SK-N-SH (cell line): Measurements from ENCODE around the gene ANO3. TPM values are rescaled to one million over a fixed set of nuclear protein-coding genes. Genes with fewer than 3 reads are reported as not detected.

Experiments used
- CTCF ChIA-PET: fragments of 300-600, 350-600 bp; formaldehyde crosslinking; extraction: SDS; loops from one replicate; lab custom pipeline; 2021; lab: Yijun Ruan, JAX
- POLR2A ChIA-PET: fragments of 350-600 bp; sonication (Branson Sonifier 250); formaldehyde crosslinking; extraction: SDS; loops from one replicate; lab custom pipeline; 2020; ENCODE audit warnings: antibody characterized with exemption, inconsistent platforms; lab: Yijun Ruan, JAX
- DNase-seq: peaks from one replicate; pipeline ENCODE4 v3.0.0; 2012
- H2AFZ ChIP-seq: fragments of 200-600 bp; sonication (generic); 2 replicates; pipeline ENCODE4 v1.8.1; 2016; ENCODE audit warnings: antibody characterized with exemption, mild to moderate bottlenecking, low read depth
- H3F3A ChIP-seq: fragments of 200-600 bp; sonication (generic); replicated peaks from 2 replicates; pipeline ENCODE3; 2016; ENCODE audit warnings: antibody characterized with exemption, mild to moderate bottlenecking; ENCODE audit not compliant: insufficient read depth
- H3K27ac ChIP-seq, 2 experiments: fragments of 200-500 bp in 1 of 2; fragments of 200-600 bp in 1 of 2; sonication (Bioruptor generic) in 1 of 2; sonication (generic), shearing (Covaris generic) in 1 of 2; 2 replicates each; pipeline versions ENCODE4 v1.5.1 to v1.6.1; 2014 to 2016; ENCODE audit warnings: low read depth in 2 of 2, inconsistent platforms in 1 of 2, low read length in 1 of 2, mild to moderate bottlenecking in 1 of 2, mixed read lengths in 1 of 2
- H3K27me3 ChIP-seq: fragments of 200-600 bp; sonication (generic), shearing (Covaris generic); 2 replicates; pipeline ENCODE4 v1.6.1; 2016; ENCODE audit warnings: mixed run types; ENCODE audit not compliant: insufficient read depth
- H3K36me3 ChIP-seq, 2 experiments: fragments of 200-500 bp in 1 of 2; fragments of 200-600 bp in 1 of 2; sonication (Bioruptor generic) in 1 of 2; sonication (generic) in 1 of 2; replicated peaks in 1 of 2; 2 replicates each; pipeline versions ENCODE3 to v1.5.1; 2014 to 2016; ENCODE audit warnings: low read length in 1 of 2, mild to moderate bottlenecking in 1 of 2; ENCODE audit not compliant: insufficient read depth in 2 of 2, control insufficient read depth in 1 of 2
- H3K4me1 ChIP-seq, 2 experiments: fragments of 200-500 bp in 1 of 2; fragments of 200-600 bp in 1 of 2; sonication (Bioruptor generic) in 1 of 2; sonication (generic), shearing (Covaris generic) in 1 of 2; 2 replicates each; pipeline versions ENCODE4 v1.5.1 to v1.6.1; 2014 to 2016; ENCODE audit warnings: low read depth in 1 of 2, low read length in 1 of 2, mixed run types in 1 of 2; ENCODE audit not compliant: insufficient read depth in 2 of 2, control insufficient read depth in 1 of 2
- H3K4me2 ChIP-seq: fragments of 200-600 bp; sonication (generic), shearing (Covaris generic); 2 replicates; pipeline ENCODE4 v1.6.1; 2017; ENCODE audit warnings: mixed run types
- H3K4me3 ChIP-seq, 2 experiments: fragments of 200-500 bp in 1 of 2; fragments of 200-600 bp in 1 of 2; sonication (Bioruptor generic) in 1 of 2; sonication (generic), shearing (Covaris generic) in 1 of 2; 2 replicates each; pipeline versions ENCODE4 v1.5.1 to v1.8.1; 2014 to 2016; ENCODE audit warnings: low read depth in 2 of 2, inconsistent platforms in 1 of 2, low read length in 1 of 2, mild to moderate bottlenecking in 1 of 2, mixed read lengths in 1 of 2, moderate library complexity in 1 of 2
- H3K79me2 ChIP-seq: fragments of 200-600 bp; sonication (generic); 2 replicates; pipeline ENCODE4 v1.8.1; 2017; ENCODE audit warnings: mild to moderate bottlenecking; ENCODE audit not compliant: insufficient read depth
- H3K9ac ChIP-seq: fragments of 200-600 bp; sonication (generic); 2 replicates; pipeline ENCODE4 v1.6.1; 2017; ENCODE audit warnings: mixed run types
- H3K9me2 ChIP-seq: fragments of 200-600 bp; sonication (generic); 2 replicates; pipeline ENCODE4 v1.6.1; 2017; ENCODE audit warnings: mixed run types
- H3K9me3 ChIP-seq: fragments of 200-600 bp; sonication (generic); 2 replicates; pipeline ENCODE4 v1.6.1; 2017; ENCODE audit warnings: mixed run types, mild to moderate bottlenecking, moderate library complexity
- H4K20me1 ChIP-seq: fragments of 200-600 bp; sonication (generic); 2 replicates; pipeline ENCODE4 v1.6.1; 2017; ENCODE audit warnings: mild to moderate bottlenecking, mixed run types; ENCODE audit not compliant: insufficient read depth
- CTCF ChIP-seq: fragments of 200-600 bp; sonication (generic); IDR thresholded peaks from 2 replicates; pipeline ENCODE4 v1.6.1; 2017; ENCODE audit warnings: antibody characterized with exemption, mild to moderate bottlenecking, moderate library complexity
- EZH2phosphoT487 ChIP-seq: fragments of 200-600 bp; sonication (generic); IDR thresholded peaks from 2 replicates; pipeline ENCODE4 v1.6.1; 2017; ENCODE audit warnings: low read depth, mixed run types, mild to moderate bottlenecking, antibody characterized with exemption, moderate library complexity, borderline replicate concordance
- FOXJ3 ChIP-seq: sonication (generic); formaldehyde crosslinking; IDR thresholded peaks from 2 replicates; pipeline ENCODE4 v1.5.1; 2020; ENCODE audit warnings: mild to moderate bottlenecking, missing genetic modification reagents
- FOXM1 ChIP-seq: IDR thresholded peaks from 2 replicates; pipeline ENCODE4 v1.4.0; 2012; ENCODE audit warnings: low read depth, mild to moderate bottlenecking
- GABPA ChIP-seq: IDR thresholded peaks from 2 replicates; pipeline ENCODE4 v1.4.0; 2012; ENCODE audit warnings: low read depth, mild to moderate bottlenecking
- GATA2 ChIP-seq: sonication (generic); formaldehyde crosslinking; IDR thresholded peaks from 2 replicates; pipeline ENCODE4 v1.5.0; 2020; ENCODE audit warnings: mild to moderate bottlenecking, missing genetic modification reagents
- JUND ChIP-seq: IDR thresholded peaks from 2 replicates; pipeline ENCODE4 v1.4.0; 2012
- MEF2A ChIP-seq: IDR thresholded peaks from 2 replicates; pipeline ENCODE4 v1.4.0; 2012; ENCODE audit warnings: low read depth, borderline replicate concordance
- MXI1 ChIP-seq: IDR thresholded peaks from 2 replicates; pipeline ENCODE4 v1.6.1; 2012; ENCODE audit warnings: mild to moderate bottlenecking, low read depth, low read length, improper control_type of control experiment
- NRF1 ChIP-seq: IDR thresholded peaks from 2 replicates; pipeline ENCODE4 v1.6.1; 2012; ENCODE audit warnings: low read depth, mild to moderate bottlenecking, low read length
- POLR2AphosphoS5 ChIP-seq: IDR thresholded peaks from 2 replicates; pipeline ENCODE4 v1.6.1; 2012; ENCODE audit warnings: low read depth, low read length
- RAD21 ChIP-seq: IDR thresholded peaks from 2 replicates; pipeline ENCODE4 v1.6.1; 2012; ENCODE audit warnings: mild to moderate bottlenecking, low read length
- RCOR1 ChIP-seq: fragments of 150-350 bp; IDR thresholded peaks from 2 replicates; pipeline ENCODE4 v1.6.1; 2017; ENCODE audit warnings: antibody characterized with exemption, low read length
- RFX5 ChIP-seq: IDR thresholded peaks from 2 replicates; pipeline ENCODE4 v1.6.1; 2012; ENCODE audit warnings: mild to moderate bottlenecking, improper control_type of control experiment, low read length
- TAF1 ChIP-seq: IDR thresholded peaks from 2 replicates; pipeline ENCODE4 v1.6.1; 2012; ENCODE audit warnings: low read depth, mild to moderate bottlenecking, low read length, moderate library complexity, borderline replicate concordance
- TEAD4 ChIP-seq: IDR thresholded peaks from 2 replicates; pipeline ENCODE4 v1.4.0; 2012; ENCODE audit warnings: mild to moderate bottlenecking, borderline replicate concordance; ENCODE audit not compliant: insufficient read depth
- ZBTB33 ChIP-seq: IDR thresholded peaks from 2 replicates; pipeline ENCODE4 v1.4.0; 2012; ENCODE audit warnings: low read depth, borderline replicate concordance
- polyA plus RNA-seq, 3 experiments: library from polyadenylated mRNA; depleted of rRNA; stranded (reverse); fragments of >200 nt; gene quantifications; 2 replicates each; pipeline ENCODE4 v1.2.3, GENCODE V29; 2012
- TF ChIP-seq, protein P1 (sequence below): IDR thresholded peaks from 2 replicates; pipeline ENCODE4 v1.4.0; 2012; ENCODE audit warnings: low read depth, borderline replicate concordance
- TF ChIP-seq, protein P2 (sequence below): fragments of 150-350 bp; IDR thresholded peaks from 2 replicates; pipeline ENCODE4 v1.6.1; 2017; ENCODE audit warnings: antibody characterized with exemption, low read length, low read depth, borderline replicate concordance

ANO3 gene
- polyA plus RNA-seq, 1 of the 3 experiments (the other 2 are of a cell fraction), result 0.13 TPM

DNA sequence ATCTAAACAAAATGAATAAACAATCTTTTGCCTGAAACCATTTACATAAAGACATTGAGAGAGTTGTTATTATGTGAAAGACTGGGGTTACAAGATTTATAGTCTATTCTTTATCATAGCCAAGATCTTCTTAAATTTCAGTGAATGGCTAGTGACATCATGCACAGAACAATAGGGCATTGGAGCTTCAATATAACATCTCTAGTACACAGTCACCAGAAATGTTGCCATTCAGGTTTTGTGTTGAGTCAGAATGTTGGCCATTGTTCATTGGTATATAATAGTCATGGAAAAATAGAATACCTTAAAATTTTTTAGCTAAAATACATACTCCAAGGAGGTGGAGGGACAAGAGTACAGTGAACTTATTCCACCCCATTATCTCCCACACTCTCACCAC, 345.6 kb downstream of the ANO3 start:
- Histone ChIP-seq H3K9me2 (no peaks in the 10 kb centered on the region), H3K4me3 (no peak overlapping the region), H3K36me3 (no peaks in the 10 kb centered on the region), H2AFZ (no peak overlapping the region), H4K20me1 (no peaks in the 10 kb centered on the region), H3K4me1 (no peaks in the 10 kb centered on the region), H3K9me3 (no peaks in the 10 kb centered on the region), H3K9ac (no peak overlapping the region), H3F3A (no peaks in the 10 kb centered on the region), H3K4me2 (no peak overlapping the region), H3K27ac (no peak overlapping the region), H3K79me2 (no peaks in the 10 kb centered on the region), H3K27me3 (no peaks in the 10 kb centered on the region)
- TF ChIP-seq ZBTB33 (no peak), TEAD4 (no peak), RAD21 (no peak), GABPA (no peak), RCOR1 (no peak), POLR2AphosphoS5 (no peak), FOXM1 (no peak), MEF2A (no peak), MXI1 (no peak), NRF1 (no peak), FOXJ3 (CRISPR knock-in tag) (no peak), JUND (no peak), TAF1 (no peak), GATA2 (CRISPR knock-in tag) (no peak), CTCF (no peak), EZH2phosphoT487 (no peak), RFX5 (no peak)
- TF ChIP-seq, protein P1, sequence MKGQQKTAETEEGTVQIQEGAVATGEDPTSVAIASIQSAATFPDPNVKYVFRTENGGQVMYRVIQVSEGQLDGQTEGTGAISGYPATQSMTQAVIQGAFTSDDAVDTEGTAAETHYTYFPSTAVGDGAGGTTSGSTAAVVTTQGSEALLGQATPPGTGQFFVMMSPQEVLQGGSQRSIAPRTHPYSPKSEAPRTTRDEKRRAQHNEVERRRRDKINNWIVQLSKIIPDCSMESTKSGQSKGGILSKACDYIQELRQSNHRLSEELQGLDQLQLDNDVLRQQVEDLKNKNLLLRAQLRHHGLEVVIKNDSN, result no peak
- TF ChIP-seq, protein P2, sequence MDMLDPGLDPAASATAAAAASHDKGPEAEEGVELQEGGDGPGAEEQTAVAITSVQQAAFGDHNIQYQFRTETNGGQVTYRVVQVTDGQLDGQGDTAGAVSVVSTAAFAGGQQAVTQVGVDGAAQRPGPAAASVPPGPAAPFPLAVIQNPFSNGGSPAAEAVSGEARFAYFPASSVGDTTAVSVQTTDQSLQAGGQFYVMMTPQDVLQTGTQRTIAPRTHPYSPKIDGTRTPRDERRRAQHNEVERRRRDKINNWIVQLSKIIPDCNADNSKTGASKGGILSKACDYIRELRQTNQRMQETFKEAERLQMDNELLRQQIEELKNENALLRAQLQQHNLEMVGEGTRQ, result no peak
- DNase-seq, result no peak
- ChIA-PET CTCF (interaction anchor here (0.7 to 1.0 kb wide), 2 partner anchors 419 to 808 kb away, joined by 3 read pairs; no protein-coding TSS in a partner anchor), POLR2A (no interaction called here)
